Endodermal cell (in vitro differentiated cells): ENCODE data around the gene CD58. TPM values are rescaled to one million over a fixed set of nuclear protein-coding genes. Genes with fewer than 3 reads are reported as not detected.

ENCODE experiments used
- DNase-seq: peaks from one replicate; pipeline ENCODE4 v3.0.0-alpha.2; 2017
- H3K27ac ChIP-seq: 2 replicates; pipeline ENCODE4 v1.5.1; 2013; ENCODE audit warnings: mild to moderate bottlenecking, low read depth, low read length, moderate library complexity
- H3K27me3 ChIP-seq: 2 replicates; pipeline ENCODE4 v1.6.1; 2013; ENCODE audit warnings: mild to moderate bottlenecking, low read length, moderate library complexity; ENCODE audit not compliant: insufficient read depth, control insufficient read depth, poor library complexity, severe bottlenecking
- H3K36me3 ChIP-seq: 2 replicates; pipeline ENCODE4 v1.7.0; 2013; ENCODE audit warnings: mild to moderate bottlenecking, low read length, moderate library complexity; ENCODE audit not compliant: control insufficient read depth, insufficient read depth
- H3K4me1 ChIP-seq: one replicate; pipeline ENCODE4 v1.7.0; 2013; ENCODE audit warnings: low read length; ENCODE audit not compliant: control insufficient read depth, insufficient read depth
- H3K4me3 ChIP-seq: 2 replicates; pipeline ENCODE4 v1.5.1; 2013; ENCODE audit warnings: mild to moderate bottlenecking, low read length, moderate library complexity
- H3K9ac ChIP-seq: 2 replicates; pipeline ENCODE4 v1.6.1; 2013; ENCODE audit warnings: mild to moderate bottlenecking, low read length, moderate library complexity; ENCODE audit not compliant: poor library complexity, severe bottlenecking; ENCODE audit errors: extremely low read depth
- H3K9me3 ChIP-seq: 2 replicates; pipeline ENCODE4 v1.6.1; 2013; ENCODE audit warnings: mild to moderate bottlenecking, low read length, moderate library complexity; ENCODE audit not compliant: control insufficient read depth
- H3K27ac Mint-ChIP-seq: 2 replicates; pipeline ENCODE4 v1.8.0; 2020; ENCODE audit warnings: mixed read lengths
- H3K27me3 Mint-ChIP-seq: 2 replicates; pipeline ENCODE4 v1.8.0; 2021; ENCODE audit warnings: mild to moderate bottlenecking, mixed read lengths; ENCODE audit not compliant: insufficient read depth
- H3K36me3 Mint-ChIP-seq: 2 replicates; pipeline ENCODE4 v1.8.0; 2020; ENCODE audit warnings: low read depth, mixed read lengths
- H3K4me1 Mint-ChIP-seq: 2 replicates; pipeline ENCODE4 v1.8.0; 2020; ENCODE audit warnings: mixed read lengths
- H3K4me3 Mint-ChIP-seq: 2 replicates; pipeline ENCODE4 v1.8.0; 2020; ENCODE audit warnings: mild to moderate bottlenecking, moderate library complexity, mixed read lengths
- H3K9me3 Mint-ChIP-seq: 2 replicates; pipeline ENCODE4 v1.8.0; 2020; ENCODE audit warnings: mild to moderate bottlenecking, mixed read lengths
- WGBS, 2 experiments: methylation state at CpG; one replicate each; pipeline versions ENCODE4 v1.1.5 to v1.1.7; 2013; ENCODE audit warnings: missing lambda C conversion rate in 2 of 2, mixed read lengths in 1 of 2; ENCODE audit not compliant: insufficient coverage in 1 of 2, insufficient read length in 1 of 2; 5-methylcytosine and 5-hydroxymethylcytosine counted together
- total RNA-seq, 2 donors: library from RNA; stranded (reverse); fragmentation: NEBNext Ultra II Directional in 1 of 2; extraction: Animal tissue kit (Norgen Biotek cat#: 25700) in 1 of 2; gene quantifications; 2 replicates in 1 of 2; 3 replicates in 1 of 2; pipeline ENCODE4 v1.2.1, GENCODE V29; 2021
- TF ChIP-seq, protein P1 (sequence below): fragments of 200-600 bp; sonication (generic); conservative IDR thresholded peaks from 2 replicates; pipeline ENCODE4 v1.5.0; 2021; ENCODE audit warnings: antibody characterized with exemption, mild to moderate bottlenecking

The CD58 gene
- total RNA-seq, 2 donors from 2014 or later: 4.6 to 5.9 TPM

DNA sequence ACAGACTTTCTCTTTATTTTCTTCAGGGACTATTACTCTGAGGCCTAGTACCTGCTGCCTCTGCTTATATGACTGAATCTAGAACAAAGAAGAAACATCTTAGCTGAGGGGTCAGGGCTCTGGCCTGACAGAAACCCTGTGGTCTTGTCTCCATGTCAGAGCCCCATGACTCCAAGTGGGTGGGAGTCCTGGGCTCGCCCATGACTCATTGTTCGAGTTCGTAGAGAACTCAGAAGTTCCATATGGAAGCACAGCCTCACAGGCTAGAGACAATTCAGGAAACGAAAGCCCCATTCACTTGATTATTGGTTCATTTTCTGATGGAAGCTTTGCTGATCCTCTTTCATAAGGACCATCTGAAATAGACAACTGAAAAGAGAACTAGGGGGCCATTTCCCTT is 73.2 kb downstream of the CD58 start:
- no peak overlapping the region for H3K27ac Mint-ChIP-seq
- Histone ChIP-seq H3K4me3 (no peak overlapping the region), H3K4me1 (peaks cover 3% of the 10 kb centered on the region), H3K9ac (no peak overlapping the region), H3K9me3 (no peaks in the 10 kb centered on the region), H3K36me3 (no peaks in the 10 kb centered on the region), H3K27me3 (no peaks in the 10 kb centered on the region), H3K27ac (no peak overlapping the region)
- no peak overlapping the region for H3K4me3 Mint-ChIP-seq
- peaks cover 17% of the 10 kb centered on the region for H3K4me1 Mint-ChIP-seq
- no peaks in the 10 kb centered on the region for H3K27me3 Mint-ChIP-seq
- no peaks in the 10 kb centered on the region for H3K9me3 Mint-ChIP-seq
- 91 to 100% methylated on average over 3 to 4 of the region's 4 CpGs for WGBS, 2 experiments
- TF ChIP-seq, protein P1, sequence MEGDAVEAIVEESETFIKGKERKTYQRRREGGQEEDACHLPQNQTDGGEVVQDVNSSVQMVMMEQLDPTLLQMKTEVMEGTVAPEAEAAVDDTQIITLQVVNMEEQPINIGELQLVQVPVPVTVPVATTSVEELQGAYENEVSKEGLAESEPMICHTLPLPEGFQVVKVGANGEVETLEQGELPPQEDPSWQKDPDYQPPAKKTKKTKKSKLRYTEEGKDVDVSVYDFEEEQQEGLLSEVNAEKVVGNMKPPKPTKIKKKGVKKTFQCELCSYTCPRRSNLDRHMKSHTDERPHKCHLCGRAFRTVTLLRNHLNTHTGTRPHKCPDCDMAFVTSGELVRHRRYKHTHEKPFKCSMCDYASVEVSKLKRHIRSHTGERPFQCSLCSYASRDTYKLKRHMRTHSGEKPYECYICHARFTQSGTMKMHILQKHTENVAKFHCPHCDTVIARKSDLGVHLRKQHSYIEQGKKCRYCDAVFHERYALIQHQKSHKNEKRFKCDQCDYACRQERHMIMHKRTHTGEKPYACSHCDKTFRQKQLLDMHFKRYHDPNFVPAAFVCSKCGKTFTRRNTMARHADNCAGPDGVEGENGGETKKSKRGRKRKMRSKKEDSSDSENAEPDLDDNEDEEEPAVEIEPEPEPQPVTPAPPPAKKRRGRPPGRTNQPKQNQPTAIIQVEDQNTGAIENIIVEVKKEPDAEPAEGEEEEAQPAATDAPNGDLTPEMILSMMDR: no peak
- DNase-seq: no peak
- H3K36me3 Mint-ChIP-seq: no peaks in the 10 kb centered on the region

DNA sequence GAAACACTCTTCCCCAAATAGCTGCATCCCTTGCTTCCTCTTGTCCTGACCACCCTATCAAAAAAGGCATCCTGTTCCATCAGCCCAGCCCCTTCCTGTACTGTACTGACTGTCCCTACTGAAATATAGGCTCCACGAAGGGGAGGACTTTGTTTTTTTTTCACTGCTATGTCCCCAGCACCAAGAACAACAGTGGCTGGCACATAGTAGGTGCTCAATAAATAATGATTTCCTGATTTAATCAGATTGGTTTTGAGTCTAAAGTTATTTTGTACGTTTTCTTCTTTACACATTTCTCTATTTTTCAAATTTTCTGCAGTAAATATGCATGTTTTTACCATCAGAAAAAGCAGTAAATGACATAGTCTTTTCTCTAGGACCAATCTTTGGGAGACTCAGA is 73.9 kb downstream of the CD58 start:
- DNase-seq: no peak
- Histone ChIP-seq H3K27ac (no peak overlapping the region), H3K27me3 (no peaks in the 10 kb centered on the region), H3K4me1 (peaks cover 3% of the 10 kb centered on the region), H3K36me3 (no peaks in the 10 kb centered on the region), H3K9ac (no peak overlapping the region), H3K9me3 (no peaks in the 10 kb centered on the region), H3K4me3 (no peak overlapping the region)
- no peaks in the 10 kb centered on the region for H3K9me3 Mint-ChIP-seq
- H3K36me3 Mint-ChIP-seq: no peaks in the 10 kb centered on the region
- 96% methylated on average over 2 of the region's 2 CpGs; no CpG with 5 or more reads in 1 of the 2 experiments for WGBS, 2 experiments
- H3K27me3 Mint-ChIP-seq: no peaks in the 10 kb centered on the region
- H3K27ac Mint-ChIP-seq: no peak overlapping the region
- H3K4me1 Mint-ChIP-seq: peaks cover 17% of the 10 kb centered on the region
- TF ChIP-seq, protein P1: no peak
- no peak overlapping the region for H3K4me3 Mint-ChIP-seq

DNA sequence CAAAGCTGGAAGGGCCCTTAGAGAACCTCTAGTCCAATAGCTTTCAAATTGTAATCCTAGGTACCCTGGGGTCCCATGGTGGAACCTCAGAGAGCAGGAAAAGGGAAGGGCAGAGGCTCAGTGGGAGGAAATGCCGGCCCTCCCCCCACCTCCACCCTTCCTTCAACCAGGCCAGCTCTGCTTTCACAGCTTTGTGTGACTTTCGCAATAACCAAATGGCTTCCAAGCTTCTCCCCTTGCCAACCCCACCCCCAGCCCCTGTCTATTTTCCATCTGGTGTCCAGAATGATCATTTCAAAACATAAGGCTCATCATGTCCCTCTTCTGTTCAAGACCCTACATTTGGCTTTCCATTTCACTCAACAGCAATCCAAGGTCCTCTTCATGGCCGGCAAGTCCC is 74.4 kb downstream of the CD58 start:
- TF ChIP-seq, protein P1: no peak
- no peak overlapping the region for H3K27ac Mint-ChIP-seq
- H3K4me3 ChIP-seq: no peak overlapping the region
- 89 to 100% methylated on average over 2 to 3 of the region's 3 CpGs for WGBS, 2 experiments
- H3K4me3 Mint-ChIP-seq: no peak overlapping the region
- H3K27me3 ChIP-seq: no peaks in the 10 kb centered on the region
- peaks cover 17% of the 10 kb centered on the region for H3K4me1 Mint-ChIP-seq
- H3K9ac ChIP-seq: no peak overlapping the region
- no peaks in the 10 kb centered on the region for H3K9me3 ChIP-seq
- H3K36me3 ChIP-seq: no peaks in the 10 kb centered on the region
- H3K27me3 Mint-ChIP-seq: no peaks in the 10 kb centered on the region
- H3K9me3 Mint-ChIP-seq: no peaks in the 10 kb centered on the region
- peaks cover 3% of the 10 kb centered on the region for H3K4me1 ChIP-seq
- H3K27ac ChIP-seq: no peak overlapping the region
- no peaks in the 10 kb centered on the region for H3K36me3 Mint-ChIP-seq
- no peak for DNase-seq
